NCI-H2227 (cell line): ENCODE measurements around the gene M6PR.
"Not testable (repeated sequence)": the region's sequence is repeated elsewhere in the genome, so short reads cannot be mapped to it uniquely, and the experiment has no call there.

Experiments used
- DNase-seq: peaks from one replicate; lab custom pipeline; 2025; ENCODE audit not compliant: unreplicated experiment; lab: John Stamatoyannopoulos, UW

Gene M6PR

DNA sequence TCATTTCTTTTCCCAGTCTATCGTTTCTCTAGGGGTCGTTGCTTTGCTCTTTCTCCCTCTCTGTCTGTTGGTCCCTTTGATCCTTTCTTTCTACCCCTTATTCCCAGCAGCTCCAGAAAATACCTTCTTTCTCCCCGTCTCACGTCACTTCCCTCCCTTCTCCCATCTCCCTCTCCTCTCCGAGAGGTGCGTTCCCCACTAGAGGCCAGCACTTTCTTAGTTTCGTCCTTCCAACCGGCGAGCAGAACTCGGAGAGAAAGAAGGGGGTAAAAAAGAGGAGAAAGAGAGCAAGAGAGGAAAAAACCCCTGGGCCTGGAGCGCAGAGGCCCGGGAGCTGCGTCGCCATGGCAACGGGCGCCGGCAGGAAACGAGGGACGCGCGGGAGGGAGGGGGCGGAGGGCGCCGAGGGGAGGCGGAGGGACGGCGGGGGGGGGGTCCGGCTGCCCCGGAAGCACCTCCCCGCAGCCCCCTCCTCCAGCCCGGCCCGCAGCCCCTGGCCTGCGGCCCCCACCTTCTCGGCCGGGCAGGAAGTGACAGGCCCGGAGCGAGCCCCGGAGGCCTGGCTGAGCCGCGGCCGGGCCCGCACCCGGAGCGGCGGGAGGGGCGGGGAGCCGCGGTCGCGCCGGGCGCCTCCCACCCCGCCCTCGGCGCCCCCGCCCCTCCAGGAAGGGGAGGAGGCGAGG, 35.3 kb downstream of the M6PR start, which contains the start of gene PHC1:
TSS of gene PHC1 (plus strand) at position 477 of the 683 bp plus-strand sequence. CDS start 3,169 bp downstream, outside the sequence.
- peak; percentile 83 for DNase-seq

- peak; percentile 25 for DNase-seq
Measured at GRCh38 chr12:8913702-8914032, 35.8 kb downstream of the M6PR start.

DNA sequence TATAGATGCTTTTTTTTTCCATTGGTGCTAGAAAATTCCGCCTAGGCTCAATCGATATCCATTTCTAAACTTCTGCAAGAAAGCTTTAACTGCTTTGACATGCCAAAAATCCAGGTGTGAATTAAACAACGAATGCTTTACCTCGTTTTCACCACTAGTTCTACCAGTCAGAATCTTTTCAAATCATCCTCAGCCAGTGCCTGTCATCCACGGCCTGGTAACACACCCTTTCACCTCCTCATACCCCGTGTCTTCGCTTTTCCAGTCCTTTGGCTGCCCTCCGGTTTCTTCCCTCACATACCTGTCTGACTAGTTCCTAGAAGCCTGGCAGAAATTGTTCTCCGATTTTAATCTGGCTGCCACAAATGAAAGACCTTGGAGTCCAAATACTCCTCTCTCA, 36.5 kb downstream of the M6PR start:
- peak; percentile 22 for DNase-seq

DNA sequence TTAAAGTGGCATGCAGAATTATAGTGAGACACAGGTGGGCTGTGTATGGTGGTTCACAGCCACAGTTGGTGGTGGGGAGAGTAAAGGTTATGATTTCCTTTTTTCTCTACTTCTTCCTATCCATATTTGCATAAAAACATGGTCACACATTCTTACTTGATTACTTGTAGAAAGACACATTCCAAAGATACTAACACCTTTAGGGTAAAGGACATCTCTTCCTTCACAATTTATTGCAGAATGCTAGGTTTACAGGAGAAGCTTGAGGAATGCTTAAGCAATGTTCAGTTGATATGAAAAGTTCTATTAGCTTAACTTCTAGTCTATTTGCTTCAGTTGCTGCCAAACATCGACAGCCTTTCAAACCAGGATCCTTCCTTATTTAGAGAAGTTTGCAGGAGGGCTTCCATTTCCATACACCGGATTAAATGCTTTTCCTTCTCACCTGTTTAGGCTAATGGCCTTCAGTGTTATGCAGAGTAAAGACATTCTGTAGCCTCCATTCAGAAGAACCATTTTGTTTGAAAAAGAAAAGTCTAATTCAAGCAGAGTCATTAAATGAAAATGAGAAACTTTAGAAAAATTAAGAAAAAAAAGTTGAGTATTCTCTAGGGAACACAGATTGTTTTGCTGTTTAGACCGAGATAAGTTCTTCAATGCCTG, 37.7 kb downstream of the M6PR start:
- DNase-seq = no peak

- DNase-seq = no peak
Measured at GRCh38 chr12:8909752-8910151, 39.7 kb downstream of the M6PR start.

- DNase-seq = no peak
Measured at GRCh38 chr12:8907513-8907912, 41.9 kb downstream of the M6PR start.

- no peak for DNase-seq
Measured at GRCh38 chr12:8906266-8907180, 42.9 kb downstream of the M6PR start.

DNA sequence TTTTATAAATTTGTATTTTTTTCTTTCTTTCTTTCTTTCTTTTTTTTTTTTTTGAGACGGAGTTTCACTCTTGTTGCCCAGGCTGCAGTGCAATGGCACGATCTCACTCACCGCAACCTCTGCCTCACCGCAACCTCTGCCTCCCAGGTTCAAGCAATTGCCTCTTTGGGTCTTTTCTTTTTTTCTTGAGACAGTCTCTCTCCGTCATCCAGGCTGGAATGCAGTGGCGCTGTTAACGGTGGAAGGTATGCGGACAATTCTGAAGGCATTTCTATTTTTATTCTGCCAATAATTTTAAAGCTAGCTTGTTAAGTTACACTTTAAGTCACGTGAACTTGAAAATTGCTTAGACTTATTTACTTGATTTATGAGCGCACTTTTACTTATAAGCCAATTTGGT, 43.9 kb downstream of the M6PR start:
- DNase-seq = no peak

- no peak for DNase-seq
Measured at GRCh38 chr12:8904665-8905064, 44.8 kb downstream of the M6PR start.

GRCh38 chr12:8903646-8904045, 45.8 kb downstream of the M6PR start:
- DNase-seq = no peak

- not testable (repeated sequence) for DNase-seq
Measured at GRCh38 chr12:8902703-8903102, 46.7 kb downstream of the M6PR start.

- DNase-seq = no peak
Measured at GRCh38 chr12:8899830-8900229, 49.6 kb downstream of the M6PR start.

GRCh38 chr12:8897081-8897480, 52.4 kb downstream of the M6PR start:
- DNase-seq = no peak

- DNase-seq = no peak
Measured at GRCh38 chr12:8894986-8895385, 54.5 kb downstream of the M6PR start.

GRCh38 chr12:8894378-8894777, 55.1 kb downstream of the M6PR start:
- no peak for DNase-seq

DNA sequence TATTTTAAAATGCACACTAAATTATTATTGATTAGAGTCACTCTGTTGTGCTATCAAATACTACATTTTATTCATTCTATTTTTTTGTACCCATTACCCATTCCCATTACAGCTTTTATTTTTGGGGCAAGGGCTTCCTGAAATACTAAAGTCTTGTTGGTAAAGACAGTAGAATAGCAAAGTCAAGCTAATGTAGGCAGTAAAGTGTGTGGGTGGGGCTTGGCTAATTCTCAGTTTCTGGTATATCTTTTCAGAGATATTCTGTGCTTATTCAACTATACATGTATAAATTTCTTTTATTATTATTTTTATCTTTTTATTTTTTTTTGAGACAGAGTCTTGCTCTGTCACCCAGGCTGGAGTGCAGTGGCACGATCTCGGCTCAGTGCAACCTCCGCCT, 57.5 kb downstream of the M6PR start:
- no peak for DNase-seq
